HG03064 (cell line): ENCODE data around the gene KLHL1.
A peak's percentile ranks its signal among the peaks of the same experiment; 100 is the strongest.
"Not testable (repeated sequence)": the region's sequence is repeated elsewhere in the genome, so short reads cannot be mapped to it uniquely, and the experiment has no call there.

Experiments used
- ATAC-seq: cut with Tn5 transposase; IDR thresholded peaks from one replicate; pipeline ENCODE4 v1.9.1; 2021; ENCODE audit warnings: low read depth; ENCODE audit not compliant: unreplicated experiment

The KLHL1 gene, protein sequence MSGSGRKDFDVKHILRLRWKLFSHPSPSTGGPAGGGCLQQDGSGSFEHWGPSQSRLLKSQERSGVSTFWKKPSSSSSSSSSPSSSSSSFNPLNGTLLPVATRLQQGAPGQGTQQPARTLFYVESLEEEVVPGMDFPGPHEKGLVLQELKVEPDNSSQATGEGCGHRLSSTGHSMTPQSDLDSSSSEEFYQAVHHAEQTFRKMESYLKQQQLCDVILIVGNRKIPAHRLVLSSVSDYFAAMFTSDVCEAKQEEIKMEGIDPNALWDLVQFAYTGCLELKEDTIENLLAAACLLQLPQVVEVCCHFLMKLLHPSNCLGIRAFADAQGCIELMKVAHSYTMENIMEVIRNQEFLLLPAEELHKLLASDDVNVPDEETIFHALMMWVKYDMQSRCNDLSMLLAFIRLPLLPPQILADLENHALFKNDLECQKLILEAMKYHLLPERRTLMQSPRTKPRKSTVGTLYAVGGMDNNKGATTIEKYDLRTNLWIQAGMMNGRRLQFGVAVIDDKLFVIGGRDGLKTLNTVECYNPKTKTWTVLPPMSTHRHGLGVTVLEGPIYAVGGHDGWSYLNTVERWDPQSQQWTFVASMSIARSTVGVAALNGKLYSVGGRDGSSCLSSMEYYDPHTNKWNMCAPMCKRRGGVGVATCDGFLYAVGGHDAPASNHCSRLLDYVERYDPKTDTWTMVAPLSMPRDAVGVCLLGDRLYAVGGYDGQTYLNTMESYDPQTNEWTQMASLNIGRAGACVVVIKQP

DNA sequence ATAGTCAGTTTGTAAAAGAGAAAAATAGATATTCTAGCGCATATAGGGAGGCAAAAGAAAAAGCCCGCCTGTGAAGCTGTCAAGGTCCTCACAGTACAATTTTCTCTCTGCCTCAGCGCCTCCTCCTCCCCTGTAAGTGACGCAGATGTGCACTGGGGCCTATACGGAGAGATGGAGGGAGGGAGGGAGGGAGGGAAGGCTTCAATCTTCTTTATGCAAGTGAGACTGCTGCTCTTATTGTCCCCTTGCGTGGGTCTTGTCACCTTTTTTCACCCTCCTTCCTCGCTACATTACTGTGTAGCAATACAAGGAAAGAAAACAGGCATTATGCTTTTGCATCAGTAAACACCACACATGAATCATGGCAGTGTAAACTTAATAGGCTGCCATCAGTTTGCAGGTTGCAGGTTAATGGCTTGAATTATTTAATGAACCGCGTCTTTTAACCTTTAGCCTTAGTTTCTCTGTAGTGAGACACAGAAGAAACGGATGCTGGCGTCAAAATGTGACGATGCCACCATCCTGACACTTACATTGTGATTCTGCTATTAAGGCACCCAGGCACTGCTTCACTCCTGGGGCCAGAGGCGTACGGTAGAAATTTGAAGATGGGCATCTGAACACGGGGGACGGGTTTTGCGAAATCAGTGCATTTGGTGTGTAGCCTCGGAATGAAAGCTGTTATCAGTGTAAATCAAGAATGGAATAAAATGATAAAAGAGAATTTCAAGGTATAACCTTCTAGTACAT lies at the start of gene KLHL1:
Gene KLHL1 (minus strand): TSS at position 97 of the 750 bp plus-strand sequence. CDS start 753 bp downstream, outside the sequence.
- ATAC-seq, result no peak

DNA sequence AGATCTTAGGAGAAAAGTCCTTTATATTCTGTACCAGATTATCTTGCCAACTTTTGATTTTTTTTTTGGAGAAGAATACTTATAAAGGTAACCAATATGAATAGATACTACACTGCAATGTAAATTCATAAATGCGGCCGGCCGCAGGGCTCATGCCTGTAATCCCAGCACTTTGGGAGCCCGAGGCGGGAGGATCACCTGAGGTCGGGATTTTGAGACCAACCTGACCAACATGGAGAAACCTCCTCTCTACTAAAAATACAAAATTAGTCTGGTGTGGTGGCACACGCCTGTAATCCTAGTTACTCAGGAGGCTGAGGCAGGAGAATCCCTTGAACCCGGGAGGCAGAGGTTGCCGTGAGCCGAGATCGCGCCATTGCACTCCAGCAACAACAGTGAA lies 34.4 kb upstream of the KLHL1 start:
- ATAC-seq, result not testable (repeated sequence)

DNA sequence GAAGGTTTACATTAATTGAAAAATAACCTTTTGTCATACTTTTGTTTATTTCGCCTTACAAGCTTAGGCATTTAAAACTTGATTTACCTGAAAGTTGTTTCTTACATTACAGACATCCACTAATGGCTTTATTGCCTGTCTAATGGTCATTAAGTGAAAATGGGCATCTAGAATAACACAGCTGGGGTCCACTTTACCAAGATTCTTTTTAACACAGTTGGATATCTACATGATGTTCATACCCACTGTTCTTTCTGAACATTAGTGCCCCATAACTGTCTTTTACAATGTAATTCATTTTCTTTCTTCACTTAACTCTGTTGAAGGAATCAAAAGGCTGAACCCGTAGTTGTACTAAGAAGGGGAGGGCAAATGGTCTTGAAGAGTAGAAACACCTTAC lies 19.8 kb upstream of the KLHL1 start:
- ATAC-seq, result no peak

DNA sequence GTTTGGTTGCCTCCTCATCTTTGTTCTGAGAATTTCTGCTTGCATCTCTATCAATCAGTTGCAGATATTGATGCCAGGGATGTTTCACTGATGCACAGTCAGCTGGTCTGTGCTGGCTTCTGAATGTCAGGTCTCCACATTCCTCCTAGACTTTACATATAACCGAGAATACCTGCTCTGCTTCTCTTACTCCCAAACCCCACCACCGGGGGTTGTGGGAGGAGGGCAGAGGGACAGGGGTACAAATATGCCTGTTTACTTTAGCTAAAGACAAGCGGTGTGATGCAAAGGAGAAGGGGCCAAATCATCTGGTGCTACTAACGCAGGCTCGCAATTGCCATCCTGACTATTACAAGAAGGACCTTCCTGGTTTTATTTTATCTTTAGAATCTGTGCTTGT lies 17.4 kb upstream of the KLHL1 start:
- no peak for ATAC-seq

DNA sequence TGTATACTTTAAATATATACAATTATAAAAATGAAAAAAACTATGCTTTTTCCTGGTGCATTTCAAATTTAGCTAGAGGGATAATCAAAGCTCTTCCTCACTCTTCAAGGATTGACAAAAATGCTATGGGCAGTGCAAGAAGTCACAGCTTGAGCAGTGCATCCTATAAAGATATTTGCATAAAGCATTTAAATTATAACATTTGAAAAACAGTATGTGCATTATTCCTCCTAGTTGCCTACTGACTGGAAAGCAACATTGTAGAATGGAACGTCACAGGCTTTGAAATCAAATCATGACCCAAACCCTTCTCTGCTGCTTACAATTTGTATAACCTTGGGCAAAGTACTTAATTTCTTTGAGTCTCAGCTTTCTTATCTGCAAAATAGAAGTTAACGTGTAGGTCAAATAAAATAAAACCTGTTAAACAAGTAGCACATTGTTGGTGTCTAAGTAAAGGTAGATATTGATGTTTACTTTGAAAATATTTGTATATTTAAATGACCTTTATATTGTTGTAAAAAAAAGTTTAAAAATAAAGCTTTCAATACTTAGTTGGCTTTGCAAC lies 9.2 kb upstream of the KLHL1 start:
- ATAC-seq, result no peak

DNA sequence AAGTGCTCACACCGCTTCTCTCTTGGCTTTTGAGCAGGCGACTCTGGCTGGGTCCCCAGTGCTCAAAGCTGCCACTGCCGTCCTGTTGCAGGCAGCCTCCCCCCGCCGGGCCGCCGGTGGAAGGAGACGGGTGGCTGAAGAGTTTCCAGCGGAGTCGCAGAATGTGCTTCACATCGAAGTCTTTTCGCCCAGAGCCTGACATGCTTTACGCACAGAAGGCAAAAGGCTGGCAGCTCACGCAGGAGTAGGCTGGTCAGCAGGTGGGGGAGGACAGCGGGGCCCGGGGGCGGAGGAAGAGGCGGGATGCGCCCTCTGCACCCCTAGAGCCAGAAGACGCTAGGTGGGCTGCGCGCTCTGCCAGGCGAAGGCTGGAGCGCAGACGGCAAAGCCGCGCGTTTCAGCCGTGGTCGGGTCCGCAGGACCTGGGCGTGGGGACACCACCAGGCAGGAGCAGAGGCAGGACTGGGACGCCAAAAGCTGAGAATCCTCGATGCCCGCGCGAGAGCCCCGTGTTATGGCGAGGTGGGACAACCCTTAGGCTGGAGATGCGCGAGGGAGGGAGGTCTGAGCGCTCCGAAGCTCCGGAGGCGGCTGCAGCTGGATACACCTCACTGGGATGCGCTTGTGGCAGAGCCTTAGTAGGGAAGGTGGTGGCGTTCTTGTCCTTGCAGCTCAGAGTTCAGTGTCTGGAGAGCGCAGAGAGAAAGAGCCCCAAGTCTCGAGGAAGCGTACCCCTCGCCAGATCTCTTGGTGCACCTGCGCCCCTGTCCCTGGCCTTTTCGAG lies 562 bp downstream of the KLHL1 start, which contains the start of gene ATXN8OS:
Gene ATXN8OS (plus strand): TSS at position 329 of the 784 bp plus-strand sequence.
- ATAC-seq, result no peak

DNA sequence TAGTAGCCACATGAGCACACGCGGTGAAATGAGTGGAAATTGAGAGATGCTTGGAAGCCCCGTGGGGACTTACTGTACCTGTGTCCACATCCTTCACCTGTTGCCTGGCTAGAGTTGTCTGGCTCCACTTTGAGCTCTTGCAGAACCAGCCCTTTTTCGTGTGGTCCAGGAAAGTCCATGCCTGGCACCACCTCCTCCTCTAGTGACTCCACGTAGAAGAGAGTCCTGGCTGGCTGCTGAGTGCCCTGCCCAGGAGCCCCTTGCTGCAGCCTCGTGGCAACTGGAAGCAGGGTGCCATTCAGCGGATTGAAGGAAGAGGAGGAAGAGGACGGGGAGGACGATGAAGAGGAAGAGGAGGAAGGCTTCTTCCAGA lies 1.1 kb downstream of the KLHL1 start:
- no peak for ATAC-seq

DNA sequence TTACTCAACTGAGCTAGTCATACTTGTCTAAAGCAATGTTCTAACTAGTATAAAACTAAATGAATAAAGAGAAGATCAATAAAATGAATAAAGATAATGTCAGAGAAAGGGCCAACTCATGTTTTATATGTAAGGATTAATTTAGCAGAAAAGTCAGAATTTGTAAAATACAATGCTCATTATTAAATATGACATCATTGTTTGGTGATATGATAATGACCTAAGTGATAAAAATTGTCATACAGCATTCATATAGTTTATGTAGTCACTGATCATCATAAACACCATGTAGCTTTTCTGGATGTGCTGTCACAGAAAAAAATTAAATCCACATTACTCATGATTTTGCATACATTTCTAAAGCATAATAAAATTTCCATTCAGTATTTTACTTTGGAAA lies 3.8 kb downstream of the KLHL1 start:
- ATAC-seq, result no peak

DNA sequence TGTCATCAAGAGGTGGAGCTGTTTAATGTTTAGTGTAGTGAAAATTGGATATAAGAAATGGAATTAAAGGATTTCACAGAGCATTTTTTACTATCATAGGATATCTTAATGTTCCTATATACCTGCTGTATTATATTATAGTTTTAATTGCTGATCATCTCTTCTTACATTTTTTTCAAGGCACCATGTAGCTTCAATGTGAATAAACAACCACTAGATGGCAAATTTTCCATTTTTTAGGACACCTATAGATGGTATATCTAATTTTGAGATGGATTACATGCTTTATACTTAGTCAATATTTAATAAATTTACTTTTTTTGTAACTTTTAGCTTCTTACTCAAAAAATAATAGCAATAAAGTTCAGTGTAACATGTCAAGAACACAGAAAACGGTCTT lies 9.6 kb downstream of the KLHL1 start:
- ATAC-seq, result no peak

DNA sequence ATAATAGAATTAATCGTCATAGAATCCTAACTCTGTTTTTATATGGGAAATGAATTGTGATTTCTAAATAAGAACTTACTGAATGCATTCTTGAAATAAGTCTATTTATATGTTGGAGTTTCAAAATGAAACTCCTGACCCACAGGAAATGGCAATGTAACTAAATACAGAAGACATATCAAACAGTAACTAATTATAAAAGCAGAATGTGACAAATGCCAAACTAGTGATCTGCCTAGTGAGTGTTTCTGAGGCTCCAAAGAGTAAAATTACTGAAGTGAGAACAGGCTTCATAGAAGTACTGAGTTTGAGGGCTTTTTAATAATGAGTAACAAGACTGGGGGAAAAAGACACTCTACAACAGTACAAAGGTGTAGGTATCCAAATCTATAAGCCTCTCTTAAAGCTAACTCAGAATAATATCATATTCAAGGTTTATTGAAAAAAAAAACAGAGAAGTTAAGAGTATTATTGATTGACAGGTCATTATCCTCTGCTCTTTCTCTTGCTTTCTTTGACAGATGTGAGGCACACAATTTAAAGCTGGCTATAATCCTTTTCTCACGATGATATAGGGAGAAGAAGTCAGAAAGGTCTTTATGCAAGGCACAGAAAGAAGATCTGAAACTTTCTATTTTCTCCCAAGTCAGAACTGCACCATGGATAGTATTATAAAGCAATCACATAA lies 18.1 kb downstream of the KLHL1 start:
- ATAC-seq, result peak; percentile 72

DNA sequence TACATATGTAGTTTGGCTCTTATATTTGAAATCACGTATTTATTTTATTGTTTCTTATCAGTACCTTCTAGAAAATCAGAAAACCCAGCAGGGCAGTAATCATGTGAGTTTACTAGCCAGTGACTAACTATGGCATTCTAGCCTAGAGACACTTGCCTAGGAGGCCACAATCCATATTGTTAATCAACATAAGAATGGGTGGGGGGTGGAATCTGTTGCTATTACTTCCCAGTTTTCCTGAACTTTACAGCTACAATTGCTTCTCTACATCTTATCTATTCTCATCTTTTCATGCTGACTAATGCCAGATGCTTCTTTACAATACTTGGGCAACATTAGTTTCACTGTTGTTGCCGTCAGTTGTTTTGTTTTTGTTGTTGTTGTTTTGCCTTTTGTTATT lies 19.3 kb downstream of the KLHL1 start:
- ATAC-seq, result no peak

DNA sequence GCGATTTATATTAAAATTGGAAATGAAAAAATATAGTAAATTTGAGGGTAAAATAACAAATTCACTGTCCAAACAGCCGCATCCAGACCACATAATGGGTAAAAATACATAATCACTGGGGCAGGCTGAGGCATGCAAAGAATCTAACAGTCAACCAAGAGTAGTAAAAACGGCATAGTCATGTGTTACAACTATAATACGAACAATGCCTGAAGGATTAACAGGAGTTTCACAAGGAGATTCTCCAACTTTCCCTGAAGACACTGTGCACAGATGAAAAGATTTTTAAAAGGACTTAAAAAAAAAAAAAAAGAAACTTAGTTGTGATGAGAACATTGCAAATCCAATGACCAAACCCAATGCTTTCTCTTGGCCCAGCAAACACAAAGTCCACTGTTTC lies 21.0 kb downstream of the KLHL1 start:
- no peak for ATAC-seq

DNA sequence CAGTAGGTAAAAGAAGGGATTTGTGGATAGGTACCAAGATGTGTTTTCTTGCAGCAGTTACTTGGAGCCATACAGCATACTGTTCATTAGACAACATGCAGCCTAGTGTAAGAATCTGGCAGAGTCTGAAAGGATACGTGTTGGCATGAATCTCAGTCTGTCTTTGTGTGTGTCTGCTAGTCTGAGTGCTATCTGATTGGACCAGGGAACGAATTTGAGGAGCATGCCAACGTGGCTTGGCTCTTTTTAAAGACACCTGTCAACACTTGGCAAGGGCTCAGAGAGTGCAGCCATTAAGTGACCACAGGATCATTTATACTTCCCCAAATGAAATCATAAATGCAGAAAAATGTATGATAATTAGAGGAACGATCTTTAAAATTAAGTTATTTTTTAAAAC lies 28.2 kb downstream of the KLHL1 start:
- no peak for ATAC-seq

DNA sequence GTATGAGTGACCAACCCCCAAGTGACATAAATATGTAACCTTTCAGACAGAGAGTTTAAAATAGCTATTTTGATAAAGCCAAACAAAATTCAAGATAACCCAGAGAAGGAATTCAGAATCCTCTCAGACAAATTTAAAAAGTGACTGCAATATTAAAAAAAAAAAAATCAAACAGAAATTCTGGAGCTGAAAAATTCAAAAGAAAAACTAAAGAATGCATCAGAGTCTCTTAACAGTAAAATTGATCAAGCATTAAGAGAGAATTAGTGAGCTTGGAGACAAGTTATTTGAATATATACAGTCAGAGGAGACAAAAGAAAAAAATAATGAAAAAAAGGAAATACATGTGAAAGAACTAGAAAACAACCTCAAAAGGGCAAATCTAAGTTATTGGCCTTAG lies 53.7 kb downstream of the KLHL1 start:
- ATAC-seq, result no peak

DNA sequence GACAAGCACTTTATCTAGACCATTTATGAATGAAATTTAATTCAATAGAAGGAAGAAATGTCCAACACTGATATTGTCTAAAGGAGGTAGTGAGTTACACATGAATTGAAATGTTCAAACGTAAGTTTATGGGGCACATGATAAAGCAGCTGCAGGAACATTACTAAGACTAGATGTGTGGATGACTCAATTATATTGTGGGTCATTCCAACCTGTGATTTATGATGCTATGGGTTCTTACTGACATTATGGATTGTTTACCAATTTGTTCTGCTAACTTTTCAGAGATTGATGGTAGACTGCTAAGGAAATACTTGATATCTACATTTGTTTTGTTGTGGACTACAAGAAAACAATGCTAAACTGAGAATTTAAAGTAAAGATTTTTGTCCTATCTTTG lies 56.7 kb downstream of the KLHL1 start:
- no peak for ATAC-seq

DNA sequence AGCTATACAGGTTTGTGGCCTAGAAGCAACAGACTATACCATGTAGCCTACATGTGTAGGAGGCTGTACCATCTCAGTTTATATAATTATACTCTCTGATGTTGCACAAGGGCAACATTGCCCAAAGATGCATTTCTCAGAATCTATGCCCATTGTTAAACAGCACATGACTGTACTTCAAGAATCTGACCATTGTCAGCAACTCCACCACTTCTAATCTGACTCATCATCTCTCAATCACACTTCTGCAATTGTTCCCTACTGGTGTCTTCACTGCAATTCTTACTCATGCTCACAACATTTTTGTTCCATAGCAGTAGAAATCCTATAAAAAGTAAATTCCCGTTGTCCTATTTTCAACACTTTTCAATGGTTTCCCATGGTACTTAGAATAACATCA lies 64.6 kb downstream of the KLHL1 start:
- no peak for ATAC-seq

DNA sequence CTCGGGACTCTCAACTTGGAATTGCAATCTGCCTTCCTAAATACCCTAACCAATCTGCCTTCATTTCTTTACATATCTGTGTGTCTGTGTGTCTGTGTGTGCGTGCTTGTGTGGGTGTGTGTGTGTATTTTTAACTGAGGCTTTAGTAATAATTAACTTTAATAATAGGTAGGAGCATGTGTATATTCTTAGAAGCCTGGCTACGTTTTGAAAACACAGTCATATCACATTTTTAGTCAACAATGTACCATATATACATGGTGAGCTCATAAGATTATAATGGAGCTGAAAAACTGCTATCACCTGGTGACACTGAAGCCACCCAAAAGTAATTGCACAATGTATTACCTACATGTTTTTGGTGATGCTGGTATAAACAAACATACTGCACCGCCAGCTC lies 66.1 kb downstream of the KLHL1 start:
- no peak for ATAC-seq

DNA sequence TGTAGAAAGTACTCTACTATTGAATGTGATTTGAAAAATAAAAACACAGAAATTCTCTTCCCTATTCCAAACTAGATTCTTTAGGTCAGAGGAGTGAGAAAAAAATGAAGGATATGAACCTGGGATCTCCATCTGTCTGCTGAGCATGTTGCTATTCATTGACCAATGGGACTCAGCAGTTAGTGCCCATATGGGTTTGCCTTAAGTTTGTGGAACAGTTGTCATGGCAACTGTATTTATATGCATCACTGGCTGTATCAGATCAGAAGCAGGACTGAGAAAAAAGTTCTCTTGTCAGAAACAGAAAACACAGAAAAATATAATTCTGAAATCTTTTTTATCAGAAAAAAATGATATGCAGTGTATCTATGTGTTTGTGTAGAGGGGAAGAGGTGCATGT lies 74.0 kb downstream of the KLHL1 start:
- ATAC-seq, result no peak

DNA sequence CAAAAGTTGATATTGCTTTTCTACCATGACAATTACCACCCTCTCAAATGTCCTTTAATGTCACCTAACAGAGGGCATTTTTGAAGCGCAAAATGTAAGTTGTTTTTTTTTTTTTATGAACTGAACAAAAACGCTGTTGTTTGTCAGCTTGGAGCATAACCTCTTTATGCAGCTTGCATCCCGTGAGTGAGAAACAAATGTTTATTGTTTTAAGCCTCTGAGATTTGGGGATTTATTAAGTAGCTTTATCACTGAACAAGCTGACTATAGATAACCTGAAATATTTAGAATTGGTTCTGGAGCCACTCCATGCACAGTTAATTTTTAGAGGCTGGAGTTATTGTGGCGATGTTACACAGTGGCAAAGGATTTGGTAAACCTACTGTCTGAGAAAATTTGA lies 80.7 kb downstream of the KLHL1 start:
- no peak for ATAC-seq

DNA sequence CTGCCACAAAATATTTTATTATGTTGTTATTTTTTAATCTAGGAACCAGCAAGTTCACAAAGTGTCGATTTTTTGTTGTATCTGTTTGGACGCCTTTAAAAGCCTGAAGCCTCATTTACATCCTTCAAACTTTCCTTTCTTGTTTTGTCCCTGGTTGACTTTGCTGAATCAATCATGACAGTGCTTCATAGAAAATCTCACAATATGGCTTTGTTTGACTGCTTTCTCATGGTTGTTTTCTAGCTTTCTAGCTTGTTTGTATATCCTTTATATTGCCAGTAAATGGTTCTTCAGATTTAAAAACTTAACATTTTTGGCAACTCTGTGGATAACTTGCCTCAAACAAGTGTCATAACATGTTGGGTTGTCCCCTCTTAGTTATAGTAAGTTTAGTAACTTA lies 84.7 kb downstream of the KLHL1 start:
- no peak for ATAC-seq
